Naive thymus-derived CD8-positive, alpha-beta T cell (primary cell): ENCODE measurements around the gene NFKB2. TPM values are rescaled to one million over a fixed set of nuclear protein-coding genes. Genes with fewer than 3 reads are reported as not detected.

Experiments used
- ATAC-seq, 2 donors: fragments of 150-1000 bp; cut with Tn5 transposase in 1 of 2; sonication (Bioruptor Pico), chemical (Tn5 transposase) in 1 of 2; 1 replicate in 1 of 2; 2 replicates in 1 of 2; pipeline ENCODE4 v1.10.0; 2021; ENCODE audit warnings: mild to moderate bottlenecking in 2 of 2, moderate library complexity in 2 of 2
- POLR2A ChIA-PET: fragments of 350-600 bp; sonication (Branson Sonifier 250); formaldehyde crosslinking; loops from one replicate; lab custom pipeline; 2021; ENCODE audit warnings: antibody characterized with exemption; lab: Charles Lee
- DNase-seq, 10 donors: peaks; one replicate each; pipeline versions ENCODE4 v3.0.0 to v3.0.0-alpha.2; 2020 to 2022
- H3K27ac Mint-ChIP-seq, 10 donors: one replicate each; pipeline ENCODE4 v1.8.0; 2020 to 2022; ENCODE audit warnings: mild to moderate bottlenecking in 10 of 10, mixed read lengths in 10 of 10, moderate library complexity in 4 of 10, inconsistent platforms in 1 of 10
- H3K27me3 Mint-ChIP-seq, 5 donors: one replicate each; pipeline ENCODE4 v1.8.0; 2021 to 2022; ENCODE audit warnings: mixed read lengths in 5 of 5
- H3K36me3 Mint-ChIP-seq, 3 donors: one replicate each; pipeline ENCODE4 v1.8.0; 2020 to 2022; ENCODE audit warnings: mixed read lengths in 3 of 3, mild to moderate bottlenecking in 2 of 3, inconsistent platforms in 1 of 3
- H3K4me1 Mint-ChIP-seq, 4 donors: one replicate each; pipeline ENCODE4 v1.8.0; 2021 to 2022; ENCODE audit warnings: mixed read lengths in 4 of 4
- H3K4me3 Mint-ChIP-seq, 10 donors: one replicate each; pipeline ENCODE4 v1.8.0; 2020 to 2022; ENCODE audit warnings: mild to moderate bottlenecking in 10 of 10, mixed read lengths in 10 of 10, moderate library complexity in 6 of 10, inconsistent platforms in 1 of 10
- H3K9me3 Mint-ChIP-seq, 9 donors: one replicate each; pipeline ENCODE4 v1.8.0; 2020 to 2022; ENCODE audit warnings: mixed read lengths in 9 of 9, mild to moderate bottlenecking in 3 of 9, inconsistent platforms in 1 of 9, moderate library complexity in 1 of 9
- polyA plus RNA-seq, 3 donors: library from polyadenylated mRNA; unstranded; fragments of 300-500 nt; fragmentation: Illumina TruSeq; gene quantifications; one replicate each; pipeline ENCODE4 v1.2.3, GENCODE V29; 2021
- total RNA-seq, 8 experiments: library from RNA in 2 of 8; stranded (reverse) in 2 of 8; gene quantifications; one replicate each; pipeline ENCODE4 v1.2.3 and lab custom pipeline; 2021 to 2026

The NFKB2 gene
- total and polyA plus RNA-seq, 5 experiments from 2014 or later: 6.1 to 123 (median 14.6) TPM

- ATAC-seq (peak; percentile 8 to 18), DNase-seq (peak in 9 of 10 donors; percentile 28 to 80 (median 54))
- Mint-ChIP-seq H3K27ac (peak overlapping the region; percentile 66 to 93 (median 84)), H3K9me3 (no peaks in the 10 kb centered on the region), H3K27me3 (peaks cover 1 to 27% (median 4%) of the 10 kb centered on the region in 5 donors), H3K36me3 (no peaks in the 10 kb centered on the region), H3K4me1 (peaks cover 25 to 57% (median 40%) of the 10 kb centered on the region in 4 donors), H3K4me3 (peak overlapping the region; percentile 65 to 91 (median 86))
- POLR2A ChIA-PET: interaction anchor here (0.5 to 5.5 kb wide), 10 partner anchors 11 to 178 kb away, joined by 3 to 64 read pairs (median 8); partner anchors contain the start of genes C10orf95, CUEDC2, FBXL15 and NFKB2
Observed at GRCh38 chr10:102410429-102411073, 15.0 kb downstream of the NFKB2 start.

DNA sequence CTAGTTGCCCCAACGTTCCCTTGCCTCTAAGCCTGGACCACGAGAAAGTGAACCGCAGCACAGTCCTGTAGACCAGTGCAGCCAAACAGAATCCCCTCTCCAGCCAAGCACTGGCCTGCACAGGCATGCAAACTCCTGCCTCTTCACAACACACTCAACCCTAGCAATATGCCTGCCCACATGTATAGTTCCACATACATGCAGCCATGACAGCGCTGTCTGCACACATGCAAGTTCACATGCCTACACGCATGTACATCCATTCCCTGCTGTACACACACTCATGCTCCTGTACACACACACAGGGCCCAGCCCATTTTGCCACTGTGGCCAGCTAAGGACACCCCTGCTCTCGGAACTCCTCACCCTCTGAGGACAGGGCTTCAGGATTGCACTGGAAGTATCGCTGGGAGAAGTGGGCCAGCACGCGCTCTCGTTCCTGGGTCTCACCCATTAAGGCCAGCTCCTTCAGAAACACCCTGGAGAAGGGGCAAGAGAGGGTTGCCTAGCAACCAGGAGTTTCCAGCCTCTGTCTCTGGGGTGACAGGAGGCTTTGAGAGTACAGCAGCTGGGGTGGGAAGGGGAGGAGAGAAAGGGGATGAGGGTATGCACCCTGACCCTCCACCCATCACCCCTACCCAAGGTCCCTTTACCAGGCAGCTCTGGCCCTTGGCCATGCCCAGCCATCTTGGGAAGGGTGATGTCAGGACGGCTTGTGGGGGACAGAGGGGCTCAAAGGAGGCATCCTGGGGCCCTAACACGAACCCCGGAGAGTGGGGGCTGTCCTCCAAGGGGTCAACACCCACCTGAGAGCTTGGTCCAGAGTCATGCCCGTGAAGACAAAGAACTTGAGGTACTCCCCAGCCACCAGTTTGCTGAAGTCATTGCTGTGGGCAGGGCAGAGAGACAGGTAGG is 16.1 kb downstream of the NFKB2 start:
- no peaks in the 10 kb centered on the region for H3K9me3 Mint-ChIP-seq
- peaks cover 4 to 32% (median 15%) of the 10 kb centered on the region in 5 donors for H3K27me3 Mint-ChIP-seq
- no peaks in the 10 kb centered on the region for H3K36me3 Mint-ChIP-seq
- peaks cover 21 to 51% (median 40%) of the 10 kb centered on the region in 4 donors for H3K4me1 Mint-ChIP-seq
- POLR2A ChIA-PET: interaction anchor here (1.7 to 5.5 kb wide), 4 partner anchors 10 to 39 kb away, joined by 4 to 64 read pairs (median 37); partner anchors contain the start of genes C10orf95, FBXL15 and NFKB2
- H3K4me3 Mint-ChIP-seq: peak overlapping the region; percentile 65 to 91 (median 82)
- no peak for ATAC-seq
- DNase-seq: peak in 1 of 10 donors; percentile 59
- H3K27ac Mint-ChIP-seq: peak overlapping the region; percentile 60 to 90 (median 76)

- Mint-ChIP-seq H3K36me3 (no peaks in the 10 kb centered on the region), H3K27ac (peak overlapping the region in 1 of 10 donors; percentile 75), H3K4me3 (peak overlapping the region in 3 of 10 donors; percentile 24 to 85 (median 57)), H3K4me1 (peaks cover 19 to 50% (median 39%) of the 10 kb centered on the region in 4 donors), H3K9me3 (no peaks in the 10 kb centered on the region), H3K27me3 (peaks cover 7 to 36% (median 22%) of the 10 kb centered on the region in 5 donors)
- ATAC-seq (no peak), DNase-seq (no peak)
- POLR2A ChIA-PET: interaction anchor here (0.8 to 5.5 kb wide), 5 partner anchors 9 to 90 kb away, joined by 3 to 64 read pairs (median 4); partner anchors contain the start of genes ACTR1A, FBXL15 and NFKB2
Observed at GRCh38 chr10:102412293-102412692, 16.8 kb downstream of the NFKB2 start.

DNA sequence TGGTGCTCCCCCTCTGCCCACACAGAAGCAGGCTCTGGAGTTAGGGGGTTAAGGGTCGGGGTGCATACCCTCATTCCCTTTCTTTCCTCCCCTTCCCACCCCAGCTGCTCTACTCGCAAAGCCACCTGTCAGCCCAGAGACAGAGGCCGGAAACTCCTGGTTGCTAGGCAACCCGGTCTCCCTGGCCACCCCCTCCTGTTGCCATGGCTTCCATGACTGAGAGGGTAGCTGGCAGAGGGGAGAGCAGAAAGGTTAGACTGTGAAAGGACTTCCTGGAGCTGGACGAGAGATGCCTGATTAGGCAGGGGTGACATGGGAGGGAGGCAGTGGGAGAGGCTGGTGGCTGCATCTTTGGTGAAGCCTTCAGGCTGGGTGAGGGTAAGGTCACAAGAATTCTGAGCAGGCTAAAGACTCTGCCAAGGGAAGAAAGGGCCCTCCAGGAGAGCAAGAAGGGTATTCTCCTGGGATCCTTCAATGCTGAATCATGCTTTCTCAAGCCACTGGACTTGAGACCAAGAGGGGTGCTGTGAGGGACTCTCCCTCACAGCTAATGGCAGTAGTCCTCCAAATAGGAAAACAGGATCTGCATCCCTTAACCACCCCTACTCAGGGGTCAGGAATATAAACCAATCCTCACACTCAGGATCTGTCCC is 17.7 kb downstream of the NFKB2 start:
- Mint-ChIP-seq H3K36me3 (no peaks in the 10 kb centered on the region), H3K27ac (peak overlapping the region in 5 of 10 donors; percentile 30 to 85 (median 35)), H3K27me3 (peaks cover 14 to 44% (median 30%) of the 10 kb centered on the region in 5 donors), H3K9me3 (no peaks in the 10 kb centered on the region), H3K4me1 (peaks cover 20 to 41% (median 35%) of the 10 kb centered on the region in 4 donors), H3K4me3 (peak overlapping the region in 1 of 10 donors; percentile 22)
- peak in 1 of 2 donors; percentile 24 for ATAC-seq
- peak in 5 of 10 donors; percentile 52 to 83 (median 55) for DNase-seq
- POLR2A ChIA-PET: interaction anchor here (0.8 to 5.5 kb wide), 7 partner anchors 8 to 89 kb away, joined by 3 to 64 read pairs (median 4); partner anchors contain the start of genes ACTR1A, C10orf95, FBXL15 and NFKB2

DNA sequence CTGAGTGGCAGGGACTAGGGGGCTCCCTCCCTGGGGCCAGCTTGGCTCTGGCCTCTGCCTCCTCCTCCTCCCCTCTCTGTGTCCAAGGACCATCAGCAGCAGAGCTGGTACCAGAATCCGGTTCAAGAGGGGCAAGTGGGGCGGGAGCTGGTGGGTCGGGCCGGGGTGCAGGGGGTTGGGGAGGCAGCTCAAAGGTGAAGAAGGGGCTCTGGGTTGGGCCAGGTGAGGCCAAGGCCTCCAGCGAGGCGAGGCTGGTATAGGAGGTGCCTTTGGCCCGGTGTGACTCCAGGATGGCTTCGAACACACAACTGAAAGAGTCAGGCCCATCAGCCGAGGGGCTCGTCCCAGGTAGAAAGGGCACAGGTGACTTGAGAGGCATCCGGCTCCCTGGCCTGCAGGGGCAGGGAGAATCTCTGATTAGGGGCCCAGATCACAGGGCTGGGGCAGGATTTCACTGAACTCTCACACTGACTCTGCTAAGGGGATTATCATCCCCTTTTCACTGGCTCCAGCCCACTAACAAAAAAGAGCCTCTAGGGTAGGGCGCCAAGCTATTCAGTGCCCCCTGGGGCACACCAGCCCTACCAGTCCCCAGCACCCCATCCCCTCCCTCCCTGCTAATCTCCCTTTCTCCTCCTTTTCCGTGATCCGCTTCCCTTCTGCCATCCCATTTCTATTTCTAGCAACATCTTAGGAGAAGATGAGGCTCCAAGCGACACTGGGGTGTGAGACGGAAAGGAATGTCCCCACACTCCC is 18.5 kb downstream of the NFKB2 start:
- H3K4me3 Mint-ChIP-seq: no peak overlapping the region
- peaks cover 18 to 38% (median 35%) of the 10 kb centered on the region in 4 donors for H3K4me1 Mint-ChIP-seq
- no peak for DNase-seq
- ATAC-seq: no peak
- H3K9me3 Mint-ChIP-seq: no peaks in the 10 kb centered on the region
- H3K27me3 Mint-ChIP-seq: peaks cover 14 to 47% (median 34%) of the 10 kb centered on the region in 5 donors
- no peaks in the 10 kb centered on the region for H3K36me3 Mint-ChIP-seq
- POLR2A ChIA-PET: interaction anchor here (1.1 to 5.5 kb wide), 2 partner anchors 10 to 16 kb away, joined by 3 to 64 read pairs; partner anchors contain the start of gene NFKB2
- no peak overlapping the region for H3K27ac Mint-ChIP-seq

DNA sequence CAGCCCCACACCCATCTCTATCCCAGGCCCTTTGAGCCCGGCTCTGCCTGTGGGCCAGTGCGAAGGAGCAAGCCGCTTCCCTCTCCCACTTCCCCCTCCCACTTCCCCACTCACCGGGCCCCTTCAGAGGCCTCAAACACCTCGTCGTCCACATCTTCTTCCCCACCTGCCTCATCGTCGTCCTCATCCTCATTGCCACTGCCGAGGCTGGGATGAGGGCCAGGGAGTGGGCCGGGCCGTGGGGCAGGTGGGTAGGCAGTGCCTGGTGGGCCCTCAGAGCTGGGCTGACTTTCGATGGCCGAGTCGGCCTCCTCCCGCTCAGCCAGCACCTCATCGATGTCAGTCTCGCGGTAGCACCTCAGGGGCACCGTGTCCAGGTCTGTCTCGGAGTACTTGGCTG is 19.2 kb downstream of the NFKB2 start:
- no peak for ATAC-seq
- H3K9me3 Mint-ChIP-seq: no peaks in the 10 kb centered on the region
- H3K4me1 Mint-ChIP-seq: peaks cover 18 to 40% (median 38%) of the 10 kb centered on the region in 4 donors
- H3K27ac Mint-ChIP-seq: no peak overlapping the region
- no peaks in the 10 kb centered on the region for H3K36me3 Mint-ChIP-seq
- peak in 1 of 10 donors; percentile 59 for DNase-seq
- H3K27me3 Mint-ChIP-seq: peaks cover 14 to 47% (median 34%) of the 10 kb centered on the region in 5 donors
- H3K4me3 Mint-ChIP-seq: no peak overlapping the region
- POLR2A ChIA-PET: no interaction called here

DNA sequence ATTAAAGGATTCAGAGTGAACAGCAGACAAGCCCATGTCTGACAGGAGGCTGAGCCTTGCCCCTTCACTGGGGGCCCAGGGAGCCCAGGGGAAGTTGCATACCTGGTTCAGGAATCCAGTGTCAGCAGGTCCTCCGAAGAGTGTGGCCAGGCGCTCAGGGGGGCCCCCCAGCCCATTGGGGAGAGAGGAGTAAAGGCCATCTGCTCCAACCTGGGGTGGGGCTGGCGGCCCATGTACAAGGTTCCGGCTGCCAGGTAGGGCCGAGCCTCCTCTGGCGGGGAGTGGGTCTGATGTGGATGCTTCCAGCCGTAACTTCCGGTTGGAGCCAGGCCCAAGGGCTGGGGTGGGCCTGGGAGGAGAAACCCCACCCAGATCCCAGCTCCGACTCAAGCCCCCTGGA is 20.8 kb downstream of the NFKB2 start:
- Mint-ChIP-seq H3K27ac (no peak overlapping the region), H3K4me3 (no peak overlapping the region), H3K4me1 (peaks cover 21 to 43% (median 39%) of the 10 kb centered on the region in 4 donors), H3K36me3 (no peaks in the 10 kb centered on the region), H3K27me3 (peaks cover 14 to 41% (median 28%) of the 10 kb centered on the region in 5 donors), H3K9me3 (no peaks in the 10 kb centered on the region)
- peak in 1 of 10 donors; percentile 60 for DNase-seq
- ATAC-seq: no peak
- POLR2A ChIA-PET: interaction anchor here (1.3 to 1.4 kb wide), 2 partner anchors 20 to 34 kb away, joined by 4 to 5 read pairs; no protein-coding TSS in a partner anchor

- no peaks in the 10 kb centered on the region for H3K36me3 Mint-ChIP-seq
- H3K9me3 Mint-ChIP-seq: no peaks in the 10 kb centered on the region
- peaks cover 17 to 39% (median 36%) of the 10 kb centered on the region in 4 donors for H3K4me1 Mint-ChIP-seq
- DNase-seq (peak in 1 of 10 donors; percentile 58), ATAC-seq (no peak)
- H3K27ac Mint-ChIP-seq: no peak overlapping the region
- peaks cover 14 to 38% (median 24%) of the 10 kb centered on the region in 5 donors for H3K27me3 Mint-ChIP-seq
- H3K4me3 Mint-ChIP-seq: no peak overlapping the region
- POLR2A ChIA-PET: interaction anchor here (1.1 to 1.4 kb wide), 3 partner anchors 9 to 33 kb away, joined by 3 to 5 read pairs (median 4); no protein-coding TSS in a partner anchor
Observed at GRCh38 chr10:102416695-102417094, 21.2 kb downstream of the NFKB2 start.

GRCh38 chr10:102418622-102419268 is 23.2 kb downstream of the NFKB2 start, which contains the start of gene PSD:
Gene PSD (minus strand): TSS chr10:102418785. CDS start chr10:102417038, 1,747 bp downstream.
- Mint-ChIP-seq H3K4me1 (peaks cover 19 to 44% (median 42%) of the 10 kb centered on the region in 4 donors), H3K27me3 (peaks cover 14 to 38% (median 22%) of the 10 kb centered on the region in 5 donors), H3K27ac (peak within 1 kb of the TSS in 2 of 10 donors; percentile 40 to 97), H3K36me3 (peaks cover 0 to 5% (median 0%) of the 10 kb centered on the region in 3 donors), H3K4me3 (peak within 1 kb of the TSS; percentile 67 to 100 (median 98)), H3K9me3 (no peaks in the 10 kb centered on the region)
- POLR2A ChIA-PET: no interaction called here
- ATAC-seq (no peak), DNase-seq (no peak)
